ENCODE results near the gene DCDC2. TPM values are rescaled to one million over a fixed set of nuclear protein-coding genes. Genes with fewer than 3 reads are reported as not detected.

The DCDC2 gene
- total RNA-seq, 1 donor from 2014 or later = not detected

GRCh38 chr6:24183584-24183983 lies 174.3 kb downstream of the DCDC2 start:
- no peaks in the 10 kb centered on the region for H3K4me1 Mint-ChIP-seq (ENCODE audit: low read depth, unreplicated experiment)
- H3K9me3 Mint-ChIP-seq (ENCODE audit: unreplicated experiment) = no peaks in the 10 kb centered on the region
- H3K27ac Mint-ChIP-seq (ENCODE audit: unreplicated experiment) = no peak overlapping the region
- TF ChIP-seq CTCF (IDR thresholded peaks at IDR 0.05; ENCODE audit: partially characterized antibody, unreplicated experiment) = no peak
- H3K36me3 Mint-ChIP-seq (ENCODE audit: unreplicated experiment) = peaks cover 11% of the 10 kb centered on the region
- H3K4me3 Mint-ChIP-seq (ENCODE audit: unreplicated experiment) = no peak overlapping the region
- no peak for DNase-seq
- no peaks in the 10 kb centered on the region for H3K27me3 Mint-ChIP-seq (ENCODE audit: unreplicated experiment)

DNA sequence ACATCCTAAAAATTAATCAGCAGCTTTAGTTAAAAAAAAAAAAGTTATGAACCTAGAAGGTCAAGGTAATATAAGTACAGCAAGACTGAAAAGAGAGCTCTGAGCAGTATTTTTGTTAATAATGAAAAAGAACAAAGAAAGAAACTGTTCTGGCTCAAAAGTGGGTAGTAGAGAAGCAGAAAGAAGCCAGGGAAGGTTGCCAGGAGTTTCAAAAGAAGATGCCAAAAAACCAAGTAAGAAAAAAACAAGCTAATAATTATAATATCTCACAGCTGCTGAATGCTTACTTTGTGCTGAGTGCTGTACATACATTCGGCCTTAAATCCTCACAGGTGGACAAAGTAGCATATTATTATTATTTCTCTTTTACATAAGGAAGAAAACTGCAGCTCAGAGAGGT lies 200.0 kb downstream of the DCDC2 start:
- Mint-ChIP-seq H3K4me1 (ENCODE audit: low read depth, unreplicated experiment) (no peaks in the 10 kb centered on the region), H3K27me3 (ENCODE audit: unreplicated experiment) (no peaks in the 10 kb centered on the region), H3K4me3 (ENCODE audit: unreplicated experiment) (no peak overlapping the region), H3K36me3 (ENCODE audit: unreplicated experiment) (no peaks in the 10 kb centered on the region), H3K9me3 (ENCODE audit: unreplicated experiment) (peaks cover 3% of the 10 kb centered on the region), H3K27ac (ENCODE audit: unreplicated experiment) (no peak overlapping the region)
- TF ChIP-seq CTCF (IDR thresholded peaks at IDR 0.05; ENCODE audit: partially characterized antibody, unreplicated experiment) = no peak
- DNase-seq = no peak

- Mint-ChIP-seq H3K27me3 (ENCODE audit: unreplicated experiment) (no peaks in the 10 kb centered on the region), H3K4me3 (ENCODE audit: unreplicated experiment) (no peak overlapping the region), H3K9me3 (ENCODE audit: unreplicated experiment) (peaks cover 1% of the 10 kb centered on the region), H3K36me3 (ENCODE audit: unreplicated experiment) (no peaks in the 10 kb centered on the region), H3K4me1 (ENCODE audit: low read depth, unreplicated experiment) (no peaks in the 10 kb centered on the region), H3K27ac (ENCODE audit: unreplicated experiment) (no peak overlapping the region)
- no peak for DNase-seq
- TF ChIP-seq CTCF (IDR thresholded peaks at IDR 0.05; ENCODE audit: partially characterized antibody, unreplicated experiment) = no peak
Observed at GRCh38 chr6:24154121-24154520, 203.7 kb downstream of the DCDC2 start.

DNA sequence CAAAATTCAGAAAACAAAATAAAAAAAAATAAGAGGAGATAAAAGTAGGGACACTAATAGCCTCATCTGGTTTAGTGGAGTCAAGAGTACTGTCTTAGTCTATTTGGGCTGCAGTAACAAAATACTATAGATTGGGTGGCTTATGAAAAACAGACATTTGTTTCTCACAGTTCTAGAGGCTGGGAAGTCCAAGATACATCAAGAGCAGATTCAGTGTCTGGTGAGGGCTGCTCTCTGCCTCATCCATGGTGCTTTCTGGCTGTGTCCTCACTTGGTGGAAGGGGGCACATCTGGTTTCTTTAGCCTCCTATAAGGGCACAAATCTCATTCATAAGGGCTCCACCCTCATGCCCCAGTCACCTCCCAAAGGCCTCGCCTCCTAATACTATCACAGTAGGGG lies 205.8 kb downstream of the DCDC2 start:
- no peak for DNase-seq
- H3K27ac Mint-ChIP-seq (ENCODE audit: unreplicated experiment) = no peak overlapping the region
- TF ChIP-seq CTCF (IDR thresholded peaks at IDR 0.05; ENCODE audit: partially characterized antibody, unreplicated experiment) = no peak
- no peak overlapping the region for H3K4me3 Mint-ChIP-seq (ENCODE audit: unreplicated experiment)
- H3K4me1 Mint-ChIP-seq (ENCODE audit: low read depth, unreplicated experiment) = peaks cover 4% of the 10 kb centered on the region
- H3K36me3 Mint-ChIP-seq (ENCODE audit: unreplicated experiment) = no peaks in the 10 kb centered on the region
- H3K27me3 Mint-ChIP-seq (ENCODE audit: unreplicated experiment) = no peaks in the 10 kb centered on the region
- peaks cover 1% of the 10 kb centered on the region for H3K9me3 Mint-ChIP-seq (ENCODE audit: unreplicated experiment)

DNA sequence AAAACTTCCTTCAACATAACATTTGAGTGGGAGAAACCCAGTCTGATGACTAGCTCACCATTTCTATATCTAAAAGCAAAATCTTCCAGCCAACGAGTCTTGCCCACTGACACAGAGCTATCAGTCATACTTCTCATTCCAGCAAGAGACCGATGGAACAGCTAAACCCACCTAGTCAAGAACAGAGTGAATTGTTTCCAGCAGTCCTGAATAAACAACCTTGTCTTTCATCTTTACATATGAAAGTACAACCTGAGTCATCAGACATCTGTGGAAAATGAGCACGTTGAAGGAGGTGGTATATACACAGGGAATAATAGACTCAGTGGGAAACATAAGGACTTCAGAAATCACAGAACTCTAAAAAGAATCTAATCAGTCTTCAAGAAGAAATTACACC lies 208.0 kb downstream of the DCDC2 start:
- no peaks in the 10 kb centered on the region for H3K27me3 Mint-ChIP-seq (ENCODE audit: unreplicated experiment)
- no peak for TF ChIP-seq CTCF (IDR thresholded peaks at IDR 0.05; ENCODE audit: partially characterized antibody, unreplicated experiment)
- no peak for DNase-seq
- H3K9me3 Mint-ChIP-seq (ENCODE audit: unreplicated experiment) = no peaks in the 10 kb centered on the region
- no peak overlapping the region for H3K4me3 Mint-ChIP-seq (ENCODE audit: unreplicated experiment)
- H3K27ac Mint-ChIP-seq (ENCODE audit: unreplicated experiment) = no peak overlapping the region
- H3K4me1 Mint-ChIP-seq (ENCODE audit: low read depth, unreplicated experiment) = peaks cover 4% of the 10 kb centered on the region
- no peaks in the 10 kb centered on the region for H3K36me3 Mint-ChIP-seq (ENCODE audit: unreplicated experiment)
